SK-N-SH (cell line): Measurements from ENCODE around the gene ECE1. TPM values are rescaled to one million over a fixed set of nuclear protein-coding genes. Genes with fewer than 3 reads are reported as not detected.

Experiments used
- CTCF ChIA-PET: fragments of 300-600, 350-600 bp; formaldehyde crosslinking; extraction: SDS; loops from one replicate; lab custom pipeline; 2021; lab: Yijun Ruan, JAX
- POLR2A ChIA-PET: fragments of 350-600 bp; sonication (Branson Sonifier 250); formaldehyde crosslinking; extraction: SDS; loops from one replicate; lab custom pipeline; 2020; ENCODE audit warnings: antibody characterized with exemption, inconsistent platforms; lab: Yijun Ruan, JAX
- DNase-seq: peaks from one replicate; pipeline ENCODE4 v3.0.0; 2012
- H2AFZ ChIP-seq: fragments of 200-600 bp; sonication (generic); 2 replicates; pipeline ENCODE4 v1.8.1; 2016; ENCODE audit warnings: antibody characterized with exemption, mild to moderate bottlenecking, low read depth
- H3F3A ChIP-seq: fragments of 200-600 bp; sonication (generic); replicated peaks from 2 replicates; pipeline ENCODE3; 2016; ENCODE audit warnings: antibody characterized with exemption, mild to moderate bottlenecking; ENCODE audit not compliant: insufficient read depth
- H3K27ac ChIP-seq, 2 experiments: fragments of 200-500 bp in 1 of 2; fragments of 200-600 bp in 1 of 2; sonication (Bioruptor generic) in 1 of 2; sonication (generic), shearing (Covaris generic) in 1 of 2; 2 replicates each; pipeline versions ENCODE4 v1.5.1 to v1.6.1; 2014 to 2016; ENCODE audit warnings: low read depth in 2 of 2, inconsistent platforms in 1 of 2, low read length in 1 of 2, mild to moderate bottlenecking in 1 of 2, mixed read lengths in 1 of 2
- H3K27me3 ChIP-seq: fragments of 200-600 bp; sonication (generic), shearing (Covaris generic); 2 replicates; pipeline ENCODE4 v1.6.1; 2016; ENCODE audit warnings: mixed run types; ENCODE audit not compliant: insufficient read depth
- H3K36me3 ChIP-seq, 2 experiments: fragments of 200-500 bp in 1 of 2; fragments of 200-600 bp in 1 of 2; sonication (Bioruptor generic) in 1 of 2; sonication (generic) in 1 of 2; replicated peaks in 1 of 2; 2 replicates each; pipeline versions ENCODE3 to v1.5.1; 2014 to 2016; ENCODE audit warnings: low read length in 1 of 2, mild to moderate bottlenecking in 1 of 2; ENCODE audit not compliant: insufficient read depth in 2 of 2, control insufficient read depth in 1 of 2
- H3K4me1 ChIP-seq, 2 experiments: fragments of 200-500 bp in 1 of 2; fragments of 200-600 bp in 1 of 2; sonication (Bioruptor generic) in 1 of 2; sonication (generic), shearing (Covaris generic) in 1 of 2; 2 replicates each; pipeline versions ENCODE4 v1.5.1 to v1.6.1; 2014 to 2016; ENCODE audit warnings: low read depth in 1 of 2, low read length in 1 of 2, mixed run types in 1 of 2; ENCODE audit not compliant: insufficient read depth in 2 of 2, control insufficient read depth in 1 of 2
- H3K4me2 ChIP-seq: fragments of 200-600 bp; sonication (generic), shearing (Covaris generic); 2 replicates; pipeline ENCODE4 v1.6.1; 2017; ENCODE audit warnings: mixed run types
- H3K4me3 ChIP-seq, 2 experiments: fragments of 200-500 bp in 1 of 2; fragments of 200-600 bp in 1 of 2; sonication (Bioruptor generic) in 1 of 2; sonication (generic), shearing (Covaris generic) in 1 of 2; 2 replicates each; pipeline versions ENCODE4 v1.5.1 to v1.8.1; 2014 to 2016; ENCODE audit warnings: low read depth in 2 of 2, inconsistent platforms in 1 of 2, low read length in 1 of 2, mild to moderate bottlenecking in 1 of 2, mixed read lengths in 1 of 2, moderate library complexity in 1 of 2
- H3K79me2 ChIP-seq: fragments of 200-600 bp; sonication (generic); 2 replicates; pipeline ENCODE4 v1.8.1; 2017; ENCODE audit warnings: mild to moderate bottlenecking; ENCODE audit not compliant: insufficient read depth
- H3K9ac ChIP-seq: fragments of 200-600 bp; sonication (generic); 2 replicates; pipeline ENCODE4 v1.6.1; 2017; ENCODE audit warnings: mixed run types
- H3K9me2 ChIP-seq: fragments of 200-600 bp; sonication (generic); 2 replicates; pipeline ENCODE4 v1.6.1; 2017; ENCODE audit warnings: mixed run types
- H3K9me3 ChIP-seq: fragments of 200-600 bp; sonication (generic); 2 replicates; pipeline ENCODE4 v1.6.1; 2017; ENCODE audit warnings: mixed run types, mild to moderate bottlenecking, moderate library complexity
- H4K20me1 ChIP-seq: fragments of 200-600 bp; sonication (generic); 2 replicates; pipeline ENCODE4 v1.6.1; 2017; ENCODE audit warnings: mild to moderate bottlenecking, mixed run types; ENCODE audit not compliant: insufficient read depth
- CHD2 ChIP-seq: fragments of 150-350 bp; IDR thresholded peaks from 2 replicates; pipeline ENCODE4 v1.6.1; 2018; ENCODE audit warnings: low read length; ENCODE audit not compliant: partially characterized antibody
- ELF1 ChIP-seq: IDR thresholded peaks from 2 replicates; pipeline ENCODE4 v1.4.0; 2012
- EP300 ChIP-seq, 2 experiments: IDR thresholded peaks; 2 replicates each; pipeline versions ENCODE4 v1.4.0 to v1.6.1; 2012; ENCODE audit warnings: borderline replicate concordance in 1 of 2, low read depth in 1 of 2, low read length in 1 of 2
- EZH2phosphoT487 ChIP-seq: fragments of 200-600 bp; sonication (generic); IDR thresholded peaks from 2 replicates; pipeline ENCODE4 v1.6.1; 2017; ENCODE audit warnings: low read depth, mixed run types, mild to moderate bottlenecking, antibody characterized with exemption, moderate library complexity, borderline replicate concordance
- FOSL2 ChIP-seq: IDR thresholded peaks from 2 replicates; pipeline ENCODE4 v1.4.0; 2012; ENCODE audit warnings: low read depth, mild to moderate bottlenecking, moderate library complexity, borderline replicate concordance
- FOXJ3 ChIP-seq: sonication (generic); formaldehyde crosslinking; IDR thresholded peaks from 2 replicates; pipeline ENCODE4 v1.5.1; 2020; ENCODE audit warnings: mild to moderate bottlenecking, missing genetic modification reagents
- FOXM1 ChIP-seq: IDR thresholded peaks from 2 replicates; pipeline ENCODE4 v1.4.0; 2012; ENCODE audit warnings: low read depth, mild to moderate bottlenecking
- GABPA ChIP-seq: IDR thresholded peaks from 2 replicates; pipeline ENCODE4 v1.4.0; 2012; ENCODE audit warnings: low read depth, mild to moderate bottlenecking
- IRF3 ChIP-seq: fragments of 150-350 bp; IDR thresholded peaks from 2 replicates; pipeline ENCODE4 v1.6.1; 2016; ENCODE audit warnings: mild to moderate bottlenecking, low read depth, low read length
- NRF1 ChIP-seq: IDR thresholded peaks from 2 replicates; pipeline ENCODE4 v1.6.1; 2012; ENCODE audit warnings: low read depth, mild to moderate bottlenecking, low read length
- RCOR1 ChIP-seq: fragments of 150-350 bp; IDR thresholded peaks from 2 replicates; pipeline ENCODE4 v1.6.1; 2017; ENCODE audit warnings: antibody characterized with exemption, low read length
- RXRA ChIP-seq: IDR thresholded peaks from 2 replicates; pipeline ENCODE4 v1.4.0; 2012; ENCODE audit warnings: low read depth, mild to moderate bottlenecking, borderline replicate concordance
- TCF12 ChIP-seq: IDR thresholded peaks from 2 replicates; pipeline ENCODE4 v1.4.0; 2012
- YY1 ChIP-seq: IDR thresholded peaks from 2 replicates; pipeline ENCODE4 v1.4.0; 2012; ENCODE audit warnings: low read depth, mild to moderate bottlenecking
- WGBS: methylation state at CpG from one replicate; pipeline ENCODE4 v1.1.6; 2017; ENCODE audit warnings: low lambda C conversion rate; 5-methylcytosine and 5-hydroxymethylcytosine counted together
- polyA plus RNA-seq, 3 experiments: library from polyadenylated mRNA; depleted of rRNA; stranded (reverse); fragments of >200 nt; gene quantifications; 2 replicates each; pipeline ENCODE4 v1.2.3, GENCODE V29; 2012
- TF ChIP-seq, protein P1 (sequence below): IDR thresholded peaks from 2 replicates; pipeline ENCODE4 v1.4.0; 2012; ENCODE audit warnings: low read depth

Gene ECE1
- polyA plus RNA-seq, 1 of the 3 experiments (the other 2 are of a cell fraction) = 96.6 TPM

GRCh38 chr1:21334214-21335087, 44.2 kb upstream of the ECE1 start (continued):
- TF ChIP-seq FOXM1 = no peak
- no peak for TF ChIP-seq RCOR1
- TF ChIP-seq EZH2phosphoT487 = no peak
- TF ChIP-seq YY1 = no peak
- no peak for TF ChIP-seq EP300 (IDR thresholded peaks at IDR 0.05; ENCODE audit: borderline replicate concordance in 1 of 2, low read depth in 1 of 2, low read length in 1 of 2)
- TF ChIP-seq, protein P1, sequence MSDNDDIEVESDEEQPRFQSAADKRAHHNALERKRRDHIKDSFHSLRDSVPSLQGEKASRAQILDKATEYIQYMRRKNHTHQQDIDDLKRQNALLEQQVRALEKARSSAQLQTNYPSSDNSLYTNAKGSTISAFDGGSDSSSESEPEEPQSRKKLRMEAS = no peak
- no peak for TF ChIP-seq IRF3
- TF ChIP-seq FOSL2 = no peak
- no peak for TF ChIP-seq NRF1
- peak; percentile 50; the same call in 1 of the 2 replicates for TF ChIP-seq TCF12

- CTCF ChIA-PET = interaction anchor here (0.6 to 7.7 kb wide), 14 partner anchors 9 to 603 kb away, joined by 3 to 65 read pairs (median 5); no protein-coding TSS in a partner anchor
- peak overlapping the region; percentile 1 to 91; a peak in 3 of 4 replicates for H3K27ac ChIP-seq
- WGBS = 96% methylated on average over 5 of the region's 5 CpGs
- 0 out of 2 replicates have a peak overlapping the region, but pooled peaks have one; percentile 50 for H2AFZ ChIP-seq
- H4K20me1 ChIP-seq = no peaks in the 10 kb centered on the region
- H3K79me2 ChIP-seq = peaks cover 36% of the 10 kb centered on the region
- H3K9me2 ChIP-seq = no peaks in the 10 kb centered on the region
- no peak for TF ChIP-seq TCF12
- no peak for TF ChIP-seq RXRA
- no peak for TF ChIP-seq CHD2
- TF ChIP-seq GABPA = no peak
- TF ChIP-seq FOXJ3 (CRISPR knock-in tag) = no peak
- no peak for TF ChIP-seq EZH2phosphoT487
- TF ChIP-seq ELF1 = no peak; the same call in 1 of the 2 replicates
- no peak for TF ChIP-seq IRF3
- H3K4me2 ChIP-seq = peak overlapping the region; percentile 74
- H3K9ac ChIP-seq = no peak overlapping the region
- no peak for DNase-seq
- H3F3A ChIP-seq = peaks cover 19% of the 10 kb centered on the region
- H3K4me3 ChIP-seq = 0 out of 4 replicates have a peak overlapping the region, but pooled peaks of 1 of the 2 experiments have one; percentile 23
- H3K4me1 ChIP-seq = peaks cover 26 to 59% of the 10 kb centered on the region in 2 experiments
- no peaks in the 10 kb centered on the region for H3K9me3 ChIP-seq
- no peaks in the 10 kb centered on the region for H3K27me3 ChIP-seq
- POLR2A ChIA-PET = no interaction called here
- H3K36me3 ChIP-seq = no peaks in the 10 kb centered on the region
Observed at GRCh38 chr1:21333824-21334213, 43.6 kb upstream of the ECE1 start.
